Esophagus squamous epithelium (tissue), 5 donors: ENCODE results near the gene DTWD1. TPM values are rescaled to one million over a fixed set of nuclear protein-coding genes. Genes with fewer than 3 reads are reported as not detected.
"Not testable (repeated sequence)": the region's sequence is repeated elsewhere in the genome, so short reads cannot be mapped to it uniquely, and the experiment has no call there.

Experiments used
- DNase-seq: peaks from one replicate; lab custom pipeline; 2025; lab: John Stamatoyannopoulos, UW
- H3K27ac ChIP-seq, 4 donors: fragments of 200-600 bp; sonication (generic); one replicate each; pipeline ENCODE4 v1.5.1; 2016 to 2019; ENCODE audit warnings: mild to moderate bottlenecking in 1 of 4
- H3K27me3 ChIP-seq, 4 donors: fragments of 200-600 bp; sonication (generic); 1 replicate in 3 of 4; 2 replicates in 1 of 4; pipeline versions ENCODE4 v1.5.1 to v1.6.0; 2017 to 2021; ENCODE audit warnings: antibody characterized with exemption in 1 of 4
- H3K36me3 ChIP-seq, 3 donors: fragments of 200-600 bp; sonication (generic); one replicate each; pipeline ENCODE4 v1.5.1; 2016 to 2019
- H3K4me1 ChIP-seq, 3 donors: fragments of 200-600 bp; sonication (generic); one replicate each; pipeline ENCODE4 v1.5.1; 2017 to 2019
- H3K4me3 ChIP-seq, 4 donors: fragments of 200-600 bp; sonication (generic); 1 replicate in 3 of 4; 2 replicates in 1 of 4; pipeline ENCODE4 v1.5.1; 2016 to 2019; ENCODE audit warnings: mild to moderate bottlenecking in 2 of 4, moderate library complexity in 1 of 4
- H3K9me3 ChIP-seq, 3 donors: fragments of 200-600 bp; sonication (generic); one replicate each; pipeline ENCODE4 v1.5.1; 2016 to 2019
- POLR2A ChIP-seq, 4 donors: fragments of 450-650 bp; IDR thresholded peaks; one replicate each; pipeline ENCODE4 v1.6.1; 2017; ENCODE audit warnings: antibody characterized with exemption in 4 of 4, mild to moderate bottlenecking in 4 of 4, moderate library complexity in 3 of 4
- WGBS, 2 donors: methylation state at CpG; one replicate each; pipeline ENCODE4 v1.1.5; 2018; 5-methylcytosine and 5-hydroxymethylcytosine counted together
- intact Hi-C: fragments of 100-400 bp; cut with DNase I; formaldehyde crosslinking; loops from one replicate; pipeline ENCODE4 v1.15.0; 2022
- total RNA-seq, 4 donors: library from RNA; depleted of rRNA; stranded (reverse); fragments of >200 nt; gene quantifications; one replicate each; pipeline ENCODE4 v1.1.0, GENCODE V29; 2016
- TF ChIP-seq, protein P1 (sequence below), 6 experiments: fragments of 450-650 bp in 4 of 6; fragments of 200-600 bp in 2 of 6; sonication (generic) in 2 of 6; IDR thresholded peaks; one replicate each; pipeline ENCODE4 v1.5.1; 2016 to 2019; ENCODE audit warnings: antibody characterized with exemption in 6 of 6, mild to moderate bottlenecking in 4 of 6, moderate library complexity in 4 of 6
- donor health status: DM: yes; HTN: yes; CAD: no.

Gene DTWD1
- total RNA-seq, 4 donors from 2014 or later = 6.0 to 12.4 (median 11.6) TPM

DNA sequence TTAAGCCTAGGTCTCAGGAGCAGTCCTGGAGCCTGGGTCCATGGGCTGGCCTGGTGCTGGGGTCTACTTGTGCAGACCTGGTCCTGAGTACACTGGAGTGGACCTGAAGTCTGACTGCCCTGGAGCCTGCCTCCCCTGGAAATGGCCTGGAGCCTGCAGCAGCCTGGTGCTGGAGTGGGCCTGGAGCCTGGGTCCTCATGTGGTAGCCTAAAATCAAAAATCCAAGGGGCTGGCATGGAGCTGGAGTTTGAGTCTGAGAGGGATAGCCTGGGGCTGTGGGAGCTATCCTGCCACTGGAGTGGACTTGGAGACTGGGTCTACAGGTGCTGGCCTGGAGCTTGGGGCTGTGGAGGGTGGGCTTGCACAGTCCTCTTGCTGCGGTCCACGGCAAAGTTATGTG, 15.3 kb upstream of the DTWD1 start:
- Histone ChIP-seq H3K9me3 (peaks cover 0 to 8% (median 5%) of the 10 kb centered on the region in 3 donors), H3K27ac (no peak overlapping the region), H3K4me3 (no peak overlapping the region), H3K27me3 (no peaks in the 10 kb centered on the region), H3K4me1 (no peaks in the 10 kb centered on the region), H3K36me3 (no peaks in the 10 kb centered on the region)
- TF ChIP-seq, protein P1, sequence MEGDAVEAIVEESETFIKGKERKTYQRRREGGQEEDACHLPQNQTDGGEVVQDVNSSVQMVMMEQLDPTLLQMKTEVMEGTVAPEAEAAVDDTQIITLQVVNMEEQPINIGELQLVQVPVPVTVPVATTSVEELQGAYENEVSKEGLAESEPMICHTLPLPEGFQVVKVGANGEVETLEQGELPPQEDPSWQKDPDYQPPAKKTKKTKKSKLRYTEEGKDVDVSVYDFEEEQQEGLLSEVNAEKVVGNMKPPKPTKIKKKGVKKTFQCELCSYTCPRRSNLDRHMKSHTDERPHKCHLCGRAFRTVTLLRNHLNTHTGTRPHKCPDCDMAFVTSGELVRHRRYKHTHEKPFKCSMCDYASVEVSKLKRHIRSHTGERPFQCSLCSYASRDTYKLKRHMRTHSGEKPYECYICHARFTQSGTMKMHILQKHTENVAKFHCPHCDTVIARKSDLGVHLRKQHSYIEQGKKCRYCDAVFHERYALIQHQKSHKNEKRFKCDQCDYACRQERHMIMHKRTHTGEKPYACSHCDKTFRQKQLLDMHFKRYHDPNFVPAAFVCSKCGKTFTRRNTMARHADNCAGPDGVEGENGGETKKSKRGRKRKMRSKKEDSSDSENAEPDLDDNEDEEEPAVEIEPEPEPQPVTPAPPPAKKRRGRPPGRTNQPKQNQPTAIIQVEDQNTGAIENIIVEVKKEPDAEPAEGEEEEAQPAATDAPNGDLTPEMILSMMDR (IDR thresholded peaks at IDR 0.05) = no peak
- TF ChIP-seq POLR2A (IDR thresholded peaks at IDR 0.05) = no peak
- WGBS, 2 donors = 90 to 97% methylated on average over 2 of the region's 2 CpGs
- intact Hi-C loops = no loop called here
- DNase-seq = no peak

DNA sequence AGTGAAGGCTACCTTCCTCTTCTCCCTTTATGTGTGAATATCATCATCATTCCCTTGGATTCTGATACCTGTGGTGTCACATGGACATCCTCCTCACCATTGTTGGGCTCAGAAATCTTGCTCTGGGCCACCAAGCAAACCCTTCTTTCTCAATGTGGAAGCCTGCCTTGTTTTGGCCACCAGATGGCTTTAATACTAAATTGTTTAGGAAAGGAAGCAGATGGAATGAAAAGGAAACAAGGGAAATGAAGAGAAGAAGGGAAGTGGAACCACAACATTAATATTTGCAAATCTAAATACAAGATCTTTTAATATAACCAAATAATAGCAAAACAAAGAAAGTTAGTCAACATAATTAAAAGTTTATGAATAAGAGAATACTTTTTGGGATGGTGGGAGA, 14.3 kb upstream of the DTWD1 start:
- DNase-seq = no peak
- intact Hi-C loops = no loop called here
- H3K4me3 ChIP-seq = no peak overlapping the region
- no peaks in the 10 kb centered on the region for H3K36me3 ChIP-seq
- H3K9me3 ChIP-seq = peaks cover 0 to 3% (median 0%) of the 10 kb centered on the region in 3 donors
- no peak overlapping the region for H3K27ac ChIP-seq
- H3K4me1 ChIP-seq = no peaks in the 10 kb centered on the region
- TF ChIP-seq, protein P1 (IDR thresholded peaks at IDR 0.05) = no peak
- no peak for TF ChIP-seq POLR2A (IDR thresholded peaks at IDR 0.05)
- no peaks in the 10 kb centered on the region for H3K27me3 ChIP-seq

DNA sequence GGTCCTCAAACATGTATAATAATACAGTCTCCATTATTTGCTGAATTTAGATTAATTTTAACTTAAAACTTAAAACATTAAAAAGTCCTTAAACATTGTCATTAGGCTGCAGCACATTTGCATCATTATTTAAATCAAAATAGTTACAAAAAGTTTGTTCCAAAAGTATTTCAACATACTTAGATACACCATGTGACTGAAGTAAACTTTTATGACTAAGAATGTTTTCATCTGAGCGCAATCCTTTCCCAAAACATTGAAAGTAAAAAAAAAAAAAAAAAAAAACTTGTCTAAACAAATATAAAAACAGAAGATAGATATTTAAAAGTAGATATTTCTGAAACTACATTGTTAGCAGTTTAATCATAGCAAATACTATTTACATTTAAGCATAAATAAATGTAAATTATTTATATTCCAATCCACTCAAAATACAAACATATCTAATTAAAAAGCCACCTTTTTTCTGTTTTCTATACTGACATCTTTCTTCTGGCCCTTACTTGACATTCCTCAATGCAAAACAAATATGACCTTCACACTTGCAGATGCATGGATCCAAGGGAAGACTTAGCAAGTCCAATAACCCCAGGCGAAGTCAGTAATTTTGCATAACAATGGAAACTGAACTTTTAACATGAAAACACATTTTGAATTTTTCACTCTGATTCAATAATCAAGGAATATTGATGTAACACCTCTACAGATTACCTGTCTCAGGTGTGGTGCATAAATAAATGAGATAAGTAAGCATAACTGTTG, 10.5 kb upstream of the DTWD1 start:
- H3K4me1 ChIP-seq = no peaks in the 10 kb centered on the region
- 61 to 83% methylated on average over 2 of the region's 2 CpGs for WGBS, 2 donors
- intact Hi-C loops = no loop called here
- H3K27ac ChIP-seq = no peak overlapping the region
- no peak for DNase-seq
- no peaks in the 10 kb centered on the region for H3K27me3 ChIP-seq
- TF ChIP-seq, protein P1 (IDR thresholded peaks at IDR 0.05) = no peak
- TF ChIP-seq POLR2A (IDR thresholded peaks at IDR 0.05) = no peak
- no peak overlapping the region for H3K4me3 ChIP-seq
- H3K36me3 ChIP-seq = no peaks in the 10 kb centered on the region
- peaks cover 0 to 5% (median 0%) of the 10 kb centered on the region in 3 donors for H3K9me3 ChIP-seq

DNA sequence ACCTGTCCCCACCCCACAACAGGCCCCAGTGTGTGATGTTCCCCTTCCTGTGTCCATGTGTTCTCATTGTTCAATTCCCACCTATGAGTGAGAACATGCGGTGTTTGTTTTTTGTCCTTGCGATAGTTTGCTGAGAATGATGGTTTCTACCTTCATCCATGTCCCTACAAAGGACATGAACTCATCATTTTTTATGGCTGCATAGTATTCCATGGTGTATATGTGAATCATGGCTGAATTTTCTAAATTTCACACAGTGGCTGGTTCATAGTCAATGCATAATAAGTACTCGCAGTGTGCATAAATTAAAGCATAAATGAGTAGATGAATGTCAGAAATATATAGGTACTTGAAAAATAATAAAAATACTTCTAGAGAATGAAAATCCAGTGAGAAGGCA, 8.6 kb upstream of the DTWD1 start:
- H3K9me3 ChIP-seq, H3K27me3 ChIP-seq, DNase-seq, intact Hi-C loops, H3K27ac ChIP-seq, H3K36me3 ChIP-seq, H3K4me3 ChIP-seq, H3K4me1 ChIP-seq: not testable (repeated sequence)
- 96 to 97% methylated on average over 3 of the region's 3 CpGs for WGBS, 2 donors

DNA sequence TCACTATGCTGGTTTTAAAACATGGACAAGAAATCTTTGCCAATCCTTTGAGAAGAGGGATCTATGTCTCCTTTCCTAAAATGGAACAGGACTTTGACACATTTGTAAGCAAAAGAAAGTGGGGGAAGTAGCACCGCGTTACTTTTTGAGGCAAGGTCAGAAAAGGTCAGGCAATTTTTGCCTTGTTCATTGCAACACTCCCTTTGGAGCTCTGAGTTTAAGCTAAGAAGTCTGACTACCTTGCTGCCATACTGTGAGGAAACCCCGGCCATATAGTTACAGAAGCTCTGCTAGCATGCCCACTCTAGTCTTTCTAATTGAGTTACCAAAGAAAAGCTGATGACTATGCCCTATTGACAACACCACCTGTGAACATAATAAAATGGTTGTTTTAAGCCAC, 1.6 kb upstream of the DTWD1 start:
- 78 to 85% methylated on average over 3 of the region's 3 CpGs for WGBS, 2 donors
- TF ChIP-seq POLR2A (IDR thresholded peaks at IDR 0.05) = no peak
- TF ChIP-seq, protein P1 (IDR thresholded peaks at IDR 0.05) = no peak
- Histone ChIP-seq H3K4me1 (peaks cover 4 to 29% (median 9%) of the 10 kb centered on the region in 3 donors), H3K27me3 (no peaks in the 10 kb centered on the region), H3K36me3 (no peaks in the 10 kb centered on the region), H3K4me3 (no peak overlapping the region), H3K27ac (peak overlapping the region in 2 of 4 donors; percentile 95 to 96), H3K9me3 (peaks cover 0 to 5% (median 0%) of the 10 kb centered on the region in 3 donors)
- intact Hi-C loops = no loop called here
- DNase-seq = no peak
